Mesenteric fat pad (tissue), 1 donor: ENCODE results near the gene SLIT1. TPM values are rescaled to one million over a fixed set of nuclear protein-coding genes. Genes with fewer than 3 reads are reported as not detected.
A peak's percentile ranks its signal among the peaks of the same experiment; 100 is the strongest.

Experiments used
- DNase-seq: peaks from one replicate; pipeline ENCODE4 v3.0.0-alpha.2; 2020; ENCODE audit warnings: low spot score
- total RNA-seq: library from RNA; stranded (reverse); fragmentation: NEBNext Ultra II Directional; extraction: Animal tissue kit (Norgen Biotek cat#: 25700); gene quantifications from one replicate; pipeline ENCODE4 v1.2.1, GENCODE V29; 2021
- donor health status: DM: yes; HTN: yes; CAD: no.

Gene SLIT1
- total RNA-seq, 1 donor from 2014 or later: 0.19 TPM

- DNase-seq: no peak
Observed at GRCh38 chr10:97028832-97029178, 157.0 kb downstream of the SLIT1 start.

DNA sequence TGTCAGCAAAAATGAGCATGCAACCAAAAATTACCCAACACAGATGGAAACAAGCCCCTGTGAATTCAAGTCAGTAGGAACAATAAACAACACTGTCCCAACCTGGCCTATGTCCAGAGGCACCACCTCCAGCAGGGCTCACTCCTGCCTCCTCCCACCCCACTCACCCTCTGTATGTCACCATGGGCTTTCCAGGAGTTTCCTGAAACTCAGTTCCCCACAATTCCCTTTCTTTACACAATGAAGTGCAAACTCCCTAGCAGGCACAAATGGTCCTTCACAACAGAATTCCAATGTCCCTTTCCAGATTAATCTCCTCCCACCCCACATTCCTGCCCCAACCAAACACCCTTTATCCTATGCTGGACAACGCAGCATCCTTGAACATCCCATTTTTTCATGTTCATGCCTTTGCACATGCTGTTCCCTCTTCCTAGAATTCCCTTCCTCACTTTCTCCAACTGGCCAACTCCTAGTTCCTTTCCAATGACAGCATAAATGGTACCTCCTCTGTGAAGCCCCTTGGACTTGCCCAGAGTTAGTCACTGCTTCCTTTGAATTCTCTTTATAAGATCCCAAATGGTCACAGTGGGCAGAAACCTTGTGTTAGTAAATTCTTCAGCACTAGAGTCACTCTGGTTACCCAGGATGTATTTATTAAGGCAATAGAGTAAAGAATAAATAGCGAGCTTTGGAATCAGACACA is 157.5 kb downstream of the SLIT1 start:
- DNase-seq: peak; percentile 26

DNA sequence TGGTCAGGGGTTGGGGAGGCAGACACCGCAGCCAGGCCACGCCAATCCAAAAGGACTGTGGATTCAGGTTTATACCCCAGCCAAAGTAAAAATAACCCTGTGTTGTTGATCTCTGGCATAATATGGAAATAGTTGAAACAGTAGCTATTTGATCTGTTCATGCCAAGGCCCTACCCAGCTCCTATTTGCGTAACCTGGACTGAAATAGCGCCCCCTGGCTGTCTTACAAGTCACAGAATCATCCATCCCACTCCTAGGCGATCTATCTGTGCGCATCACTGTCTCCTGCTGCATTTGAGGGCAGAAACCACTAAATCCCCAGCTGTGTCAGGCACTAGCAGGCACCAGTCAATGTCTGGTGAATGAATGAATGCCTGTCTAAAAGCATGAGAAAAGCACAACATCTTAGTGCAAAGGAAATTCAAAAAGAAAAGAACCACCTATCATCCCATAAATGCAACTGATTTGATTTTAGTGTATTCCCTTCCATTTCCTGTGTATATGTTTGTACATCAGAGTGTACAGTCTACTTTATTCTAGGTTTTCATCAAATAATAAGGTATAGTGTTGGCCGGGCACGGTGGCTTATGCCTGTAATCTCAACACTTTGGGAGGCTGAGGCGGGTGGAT is 160.0 kb downstream of the SLIT1 start:
- peak; percentile 28 for DNase-seq

- peak; percentile 71 for DNase-seq
Observed at GRCh38 chr10:97024168-97025073, 161.3 kb downstream of the SLIT1 start.

GRCh38 chr10:97023401-97024167 is 162.2 kb downstream of the SLIT1 start:
- DNase-seq: peak; percentile 39

DNA sequence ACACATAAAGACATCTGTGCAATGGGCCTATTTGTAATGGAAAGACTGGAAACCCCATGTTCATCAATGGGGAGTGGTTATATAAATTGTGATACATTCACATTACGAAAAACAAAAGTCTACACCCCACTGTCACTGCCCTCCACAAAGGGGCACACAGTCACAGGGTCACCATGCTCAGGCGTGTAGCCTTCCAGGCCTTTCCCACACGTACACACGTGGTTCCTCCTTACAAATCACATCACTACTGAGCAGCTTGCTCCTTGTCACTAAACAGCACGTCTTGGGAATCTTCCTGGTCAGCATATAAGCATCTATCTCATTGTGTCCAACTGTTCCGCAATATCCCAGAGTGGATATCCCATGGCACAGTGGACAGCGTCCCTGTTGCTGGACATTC is 163.1 kb downstream of the SLIT1 start:
- DNase-seq: peak; percentile 59

GRCh38 chr10:97020452-97021400 is 165.0 kb downstream of the SLIT1 start:
- DNase-seq: peak; percentile 75

DNA sequence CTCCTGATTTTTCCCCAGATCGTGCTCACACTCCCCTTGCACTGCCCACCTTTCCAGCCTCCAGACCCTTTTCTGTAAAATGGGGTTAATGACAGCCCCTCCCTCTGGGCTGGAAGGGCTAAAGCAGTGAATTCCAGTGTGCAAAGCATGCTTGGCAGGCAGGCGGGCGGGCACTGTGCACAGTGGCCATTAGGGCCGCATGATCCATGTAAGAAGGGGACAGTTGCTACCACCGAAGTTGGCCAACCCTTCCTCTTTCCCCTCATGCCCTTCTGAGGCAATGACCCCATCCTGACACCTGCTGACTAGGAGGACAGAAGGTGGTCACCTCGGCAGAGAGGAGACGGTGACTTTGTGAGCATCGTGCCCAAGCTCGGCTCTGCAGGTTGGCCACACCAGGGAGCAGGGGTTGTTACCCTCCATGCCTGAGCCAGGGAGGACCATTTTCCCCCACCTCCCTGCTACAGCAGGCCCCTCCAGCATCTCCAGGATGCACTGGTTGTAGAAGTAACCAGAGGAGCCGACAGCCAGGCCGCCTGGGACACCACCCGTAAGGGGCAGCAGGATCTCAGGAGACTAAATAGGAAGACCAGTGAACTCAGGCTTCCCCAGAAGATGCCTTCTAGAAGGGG is 166.4 kb downstream of the SLIT1 start:
- DNase-seq: no peak

GRCh38 chr10:97018251-97019212 is 167.2 kb downstream of the SLIT1 start:
- peak; percentile 74 for DNase-seq

DNA sequence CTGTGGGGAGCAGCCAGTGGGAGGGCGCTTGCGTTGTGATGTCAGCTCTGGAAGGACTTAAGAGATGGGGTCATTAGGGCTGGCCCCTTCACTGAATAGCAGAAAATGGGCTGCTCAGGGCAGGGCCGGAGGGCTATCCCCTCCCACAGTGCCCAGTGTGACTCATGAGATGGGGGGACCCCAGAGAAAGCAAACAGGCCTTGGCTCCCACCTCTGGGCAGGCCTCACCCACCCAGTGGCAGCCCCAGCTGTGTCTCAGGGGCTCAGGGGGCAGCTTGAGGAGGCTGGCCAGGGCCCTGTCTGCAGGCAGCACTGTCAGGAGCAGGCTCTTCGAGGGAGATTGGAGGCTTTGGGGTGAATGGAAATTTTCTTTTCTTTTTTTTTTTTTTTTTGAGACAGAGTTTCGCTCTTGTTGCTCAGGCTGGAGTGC is 168.3 kb downstream of the SLIT1 start:
- DNase-seq: peak; percentile 78

DNA sequence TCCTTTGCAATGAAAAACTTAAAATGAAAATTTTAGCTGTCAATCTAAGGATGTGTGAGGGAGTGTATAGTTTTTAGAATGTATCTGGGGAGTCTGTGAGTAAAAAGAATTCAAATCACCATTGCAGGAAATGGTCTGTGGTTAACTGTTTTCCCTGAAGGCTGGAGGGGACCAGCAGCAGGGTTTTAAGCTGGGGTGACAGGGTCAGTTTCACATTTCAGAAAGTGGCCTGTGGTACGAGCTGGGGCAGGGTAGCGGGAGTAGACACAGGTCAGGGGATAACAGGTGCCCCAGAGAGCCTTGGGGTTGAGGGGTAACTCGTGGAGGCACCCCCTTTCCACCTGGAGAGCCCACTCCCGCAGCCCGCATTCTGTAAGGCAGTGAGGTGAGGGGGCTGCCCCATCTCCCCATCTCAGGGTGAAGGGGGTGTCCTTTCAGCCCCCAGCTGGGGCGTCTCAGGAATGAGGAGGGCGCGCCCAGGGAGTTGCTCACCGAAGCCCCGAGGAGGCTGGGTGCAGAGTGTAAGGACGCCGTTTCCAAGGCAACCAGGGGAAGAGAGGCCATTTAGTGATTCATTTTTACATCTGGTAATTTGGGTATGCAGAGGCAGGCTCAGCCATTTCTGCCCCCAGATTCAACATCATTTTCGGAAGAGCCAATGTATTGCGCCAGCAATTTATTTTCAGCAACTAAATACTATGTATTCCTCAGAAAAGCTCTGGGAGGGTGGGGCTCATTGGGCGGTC is 168.9 kb downstream of the SLIT1 start:
- DNase-seq: peak; percentile 65

GRCh38 chr10:97015240-97015639 is 170.5 kb downstream of the SLIT1 start:
- DNase-seq: no peak

DNA sequence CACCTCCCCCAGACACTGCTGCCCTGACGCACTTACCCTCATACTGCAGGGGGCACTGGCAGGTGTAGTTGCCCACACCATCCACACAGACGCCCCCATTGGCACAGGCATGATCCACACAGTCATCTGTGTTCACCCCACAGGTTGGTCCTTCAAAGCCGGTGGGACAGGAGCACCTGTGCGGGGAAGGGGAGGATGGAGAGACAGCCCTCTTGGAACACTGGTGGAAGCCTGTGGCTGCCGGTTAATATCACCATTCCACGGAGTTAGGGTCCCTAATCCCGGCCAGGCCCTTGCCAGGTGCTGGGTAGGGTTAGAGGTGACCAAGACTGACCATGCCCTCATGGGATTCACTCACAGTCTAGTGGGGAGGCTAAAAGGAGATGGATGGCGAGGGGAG is 171.8 kb downstream of the SLIT1 start:
- peak; percentile 33 for DNase-seq

- DNase-seq: peak; percentile 51
Observed at GRCh38 chr10:97013568-97013967, 172.2 kb downstream of the SLIT1 start.

DNA sequence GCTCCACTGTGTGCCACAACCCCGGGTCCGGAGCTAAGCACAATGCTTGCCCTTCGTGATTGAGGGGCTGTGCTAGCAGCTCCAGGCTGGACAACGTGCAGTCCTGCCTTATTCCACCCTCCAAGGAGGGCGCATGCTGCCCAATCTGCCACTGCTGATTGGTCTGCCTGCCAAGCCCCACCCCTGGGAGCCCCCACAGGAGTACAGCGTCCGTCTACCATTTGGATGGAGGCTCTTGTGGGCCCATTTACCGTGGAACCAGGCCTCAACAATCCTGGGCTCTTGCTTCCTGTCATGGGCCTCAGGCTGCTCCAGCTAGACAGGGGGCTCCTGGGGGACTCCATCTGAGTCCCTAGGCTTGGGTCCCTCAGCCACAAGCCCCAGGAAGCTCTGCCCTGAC is 173.3 kb downstream of the SLIT1 start:
- peak; percentile 74 for DNase-seq

DNA sequence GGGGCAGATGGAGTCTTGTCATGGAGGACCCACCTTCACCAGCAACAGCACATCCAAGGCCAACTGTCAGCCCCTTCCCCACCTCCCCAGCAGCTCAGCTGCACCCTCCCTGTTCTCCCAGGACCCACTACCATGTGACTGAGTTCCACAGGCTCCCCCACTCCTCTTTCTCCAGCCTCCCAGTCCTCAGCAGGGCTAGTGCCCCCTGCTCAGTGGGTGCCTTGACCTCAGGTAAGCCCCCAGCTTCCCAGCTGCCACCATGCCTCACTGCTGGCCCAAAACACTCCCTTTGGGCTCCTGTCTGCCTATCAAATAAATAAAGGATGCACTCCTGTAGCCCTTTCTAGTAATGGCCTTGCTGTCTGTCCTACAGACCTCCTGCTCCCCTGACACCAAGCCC is 174.4 kb downstream of the SLIT1 start:
- no peak for DNase-seq

DNA sequence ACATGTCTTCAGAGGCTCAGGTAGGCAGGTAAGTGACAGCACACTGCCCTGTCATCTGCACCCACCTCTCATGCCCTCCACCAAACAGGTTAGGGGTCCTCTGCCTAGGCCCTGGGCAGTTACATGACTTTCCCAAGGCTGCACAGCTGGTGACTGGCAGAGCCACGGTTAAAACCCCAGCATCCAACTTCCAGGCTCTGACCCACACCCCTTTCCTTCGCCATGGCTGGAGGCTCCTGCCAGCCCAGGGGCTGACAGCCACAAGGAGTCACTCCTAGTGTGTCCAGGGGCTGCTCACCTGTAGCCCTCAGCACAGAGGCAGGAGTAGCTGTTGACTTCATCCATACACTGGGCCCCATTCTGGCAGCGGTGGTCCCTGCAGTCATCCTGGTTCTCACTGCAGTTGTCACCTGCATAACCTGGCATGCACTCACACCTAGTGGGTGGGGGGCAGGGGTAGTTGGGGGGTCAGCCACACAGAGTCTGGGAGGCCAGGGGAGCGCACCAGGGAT is 175.0 kb downstream of the SLIT1 start:
- no peak for DNase-seq
